AG09319 (cell line): Measurements from ENCODE around the gene INHBE.
"Not testable (repeated sequence)": the region's sequence is repeated elsewhere in the genome, so short reads cannot be mapped to it uniquely, and the experiment has no call there.

Experiments
- DNase-seq: peaks from one replicate; pipeline ENCODE4 v3.0.0-alpha.2; 2010; ENCODE audit warnings: low read depth; ENCODE audit errors: extremely low read depth
- CTCF ChIP-seq: IDR thresholded peaks from 2 replicates; pipeline ENCODE4 v1.5.1; 2011; ENCODE audit warnings: low read depth, mild to moderate bottlenecking, inconsistent platforms, low read length, moderate library complexity

Gene INHBE

GRCh38 chr12:57488402-57489156 is 33.5 kb downstream of the INHBE start:
- no peak for TF ChIP-seq CTCF
- DNase-seq: no peak

GRCh38 chr12:57489157-57489641 is 34.1 kb downstream of the INHBE start:
- TF ChIP-seq CTCF: no peak

GRCh38 chr12:57490126-57490525 is 35.0 kb downstream of the INHBE start:
- no peak for DNase-seq
- TF ChIP-seq CTCF: no peak

More at GRCh38 chr12:57489157-57489641, 34.1 kb downstream of the INHBE start:
- no peak for DNase-seq

GRCh38 chr12:57491393-57492280 is 36.5 kb downstream of the INHBE start:
- no peak for TF ChIP-seq CTCF
- DNase-seq: no peak

GRCh38 chr12:57495051-57495701 is 40.1 kb downstream of the INHBE start:
- not testable (repeated sequence) for DNase-seq

- no peak for TF ChIP-seq CTCF
- DNase-seq: no peak
Observed at GRCh38 chr12:57496822-57497221, 41.7 kb downstream of the INHBE start.

GRCh38 chr12:57497223-57498131 is 42.4 kb downstream of the INHBE start:
- TF ChIP-seq CTCF: no peak
- no peak for DNase-seq
